Measurements from ENCODE around the gene OPN4.

- TF ChIP-seq CTCF (IDR thresholded peaks at IDR 0.05; ENCODE audit: insufficient read depth, low read depth, low read length) (no peak), EZH2 (IDR thresholded peaks at IDR 0.05; ENCODE audit: insufficient read depth, low read length) (no peak)
These were observed 2.6 kb upstream of the OPN4 start for GRCh38 chr10:86651631-86652331.

Measured in astrocyte (in vitro differentiated cells and primary cell).